BE2C (cell line): ENCODE measurements around the gene STS.

ENCODE experiments used
- DNase-seq: peaks from one replicate; pipeline ENCODE4 v3.0.0-alpha.2; 2020
- H3K27me3 ChIP-seq: fragments of 250-450 bp; sonication (Bioruptor Pico); 2 replicates; pipeline ENCODE4 v1.5.1; 2020; ENCODE audit warnings: mild to moderate bottlenecking
- H3K36me3 ChIP-seq: fragments of 250-450 bp; sonication (Bioruptor Pico); 2 replicates; pipeline ENCODE4 v1.5.1; 2020; ENCODE audit warnings: mild to moderate bottlenecking
- H3K4me1 ChIP-seq: fragments of 250-450 bp; sonication (Bioruptor Pico); 2 replicates; pipeline ENCODE4 v1.5.1; 2020
- H3K4me3 ChIP-seq: 2 replicates; pipeline ENCODE4 v1.5.1; 2011; ENCODE audit warnings: low read depth, low read length
- H3K9me3 ChIP-seq: fragments of 250-450 bp; sonication (Bioruptor Pico); 2 replicates; pipeline ENCODE4 v1.5.1; 2020
- CTCF ChIP-seq: IDR thresholded peaks from 2 replicates; pipeline ENCODE4 v1.5.1; 2012; ENCODE audit warnings: mild to moderate bottlenecking, low read depth, low read length

The STS gene

GRCh38 chrX:7143941-7144525 lies 3.5 kb upstream of the STS start:
- H3K36me3 ChIP-seq = no peaks in the 10 kb centered on the region
- no peaks in the 10 kb centered on the region for H3K27me3 ChIP-seq

GRCh38 chrX:7145454-7145853 lies 2.1 kb upstream of the STS start:
- no peak for TF ChIP-seq CTCF
- H3K4me1 ChIP-seq = no peaks in the 10 kb centered on the region

More at GRCh38 chrX:7143941-7144525, 3.5 kb upstream of the STS start:
- TF ChIP-seq CTCF = no peak
- no peak for DNase-seq
- Histone ChIP-seq H3K4me3 (no peak overlapping the region), H3K9me3 (no peaks in the 10 kb centered on the region), H3K4me1 (no peaks in the 10 kb centered on the region)

GRCh38 chrX:7146020-7146702 lies 1.4 kb upstream of the STS start:
- H3K4me3 ChIP-seq = no peak overlapping the region
- no peaks in the 10 kb centered on the region for H3K9me3 ChIP-seq
- no peaks in the 10 kb centered on the region for H3K36me3 ChIP-seq
- TF ChIP-seq CTCF = no peak
- DNase-seq = no peak
- no peaks in the 10 kb centered on the region for H3K4me1 ChIP-seq
- no peaks in the 10 kb centered on the region for H3K27me3 ChIP-seq

More at GRCh38 chrX:7145454-7145853, 2.1 kb upstream of the STS start:
- DNase-seq = no peak
- H3K36me3 ChIP-seq = no peaks in the 10 kb centered on the region
- H3K9me3 ChIP-seq = no peaks in the 10 kb centered on the region
- H3K27me3 ChIP-seq = no peaks in the 10 kb centered on the region
- no peak overlapping the region for H3K4me3 ChIP-seq

- Histone ChIP-seq H3K4me1 (no peaks in the 10 kb centered on the region), H3K4me3 (peak overlapping the region; percentile 77), H3K27me3 (no peaks in the 10 kb centered on the region), H3K36me3 (no peaks in the 10 kb centered on the region), H3K9me3 (no peaks in the 10 kb centered on the region)
- DNase-seq = no peak
- TF ChIP-seq CTCF = no peak
Observed at GRCh38 chrX:7146703-7147412, 654 bp upstream of the STS start.

- Histone ChIP-seq H3K27me3 (no peaks in the 10 kb centered on the region), H3K4me3 (peak within 1 kb of the TSS; percentile 87), H3K36me3 (no peaks in the 10 kb centered on the region), H3K4me1 (no peaks in the 10 kb centered on the region), H3K9me3 (no peaks in the 10 kb centered on the region)
- peak; percentile 88 for DNase-seq
- TF ChIP-seq CTCF = no peak
Observed at GRCh38 chrX:7147978-7148854, 704 bp downstream of the STS start, which contains the start of gene PUDP. PUDP (minus strand) TSS chrX:7148153; CDS start chrX:7148113, 40 bp downstream.
